Stimulated activated effector memory CD8-positive, alpha-beta T cell treated with anti-CD3 and anti-CD28 coated beads, Interleukin-12 subunit alpha, Interleukin-12 subunit beta, amount 100 ng/mL, for 72 hours (primary cell): Measurements from ENCODE around the gene SCAF1.

Experiments
- ATAC-seq: fragments of 150-1000 bp; cut with Tn5 transposase; 2 replicates; pipeline ENCODE4 v1.10.0; 2021
- DNase-seq, 2 donors: peaks; one replicate each; pipeline ENCODE4 v3.0.0; 2021 to 2022; ENCODE audit warnings: low spot score in 2 of 2
- H3K27ac Mint-ChIP-seq: one replicate; pipeline ENCODE4 v1.8.0; 2022; ENCODE audit warnings: mild to moderate bottlenecking, mixed read lengths
- H3K36me3 Mint-ChIP-seq: one replicate; pipeline ENCODE4 v1.8.0; 2022; ENCODE audit warnings: mild to moderate bottlenecking, mixed read lengths
- H3K4me1 Mint-ChIP-seq: one replicate; pipeline ENCODE4 v1.8.0; 2022; ENCODE audit warnings: mixed read lengths
- H3K4me3 Mint-ChIP-seq: one replicate; pipeline ENCODE4 v1.8.0; 2022; ENCODE audit warnings: mild to moderate bottlenecking, mixed read lengths
- H3K9me3 Mint-ChIP-seq: one replicate; pipeline ENCODE4 v1.8.0; 2022; ENCODE audit warnings: mixed read lengths

Gene SCAF1

GRCh38 chr19:49641688-49642491, at the start of gene SCAF1:
Gene SCAF1 (plus strand): TSS chr19:49642209. CDS start chr19:49645027, 2,818 bp downstream.
- H3K36me3 Mint-ChIP-seq, result peaks cover 61% of the 10 kb centered on the region
- peak within 1 kb of the TSS; percentile 99 for H3K4me3 Mint-ChIP-seq
- peaks cover 78% of the 10 kb centered on the region for H3K4me1 Mint-ChIP-seq
- ATAC-seq, result peak; percentile 74
- peak within 1 kb of the TSS; percentile 99 for H3K27ac Mint-ChIP-seq
- DNase-seq, result peak; percentile 96 to 99
- H3K9me3 Mint-ChIP-seq, result no peaks in the 10 kb centered on the region

- Mint-ChIP-seq H3K9me3 (no peaks in the 10 kb centered on the region), H3K4me1 (peaks cover 51% of the 10 kb centered on the region), H3K4me3 (peak overlapping the region; percentile 88), H3K27ac (peak overlapping the region; percentile 89), H3K36me3 (peaks cover 55% of the 10 kb centered on the region)
- DNase-seq (peak in 1 of 2 donors; percentile 58), ATAC-seq (no peak)
These were observed 49.4 kb upstream of the SCAF1 start for GRCh38 chr19:49592486-49593232.

- Mint-ChIP-seq H3K36me3 (peaks cover 61% of the 10 kb centered on the region), H3K27ac (peak overlapping the region; percentile 89), H3K9me3 (no peaks in the 10 kb centered on the region), H3K4me1 (peaks cover 46% of the 10 kb centered on the region), H3K4me3 (peak overlapping the region; percentile 88)
- DNase-seq (peak; percentile 73 to 95), ATAC-seq (peak; percentile 70)
These were observed 48.5 kb upstream of the SCAF1 start for GRCh38 chr19:49593233-49594113.

- no peaks in the 10 kb centered on the region for H3K9me3 Mint-ChIP-seq
- peak overlapping the region; percentile 88 for H3K4me3 Mint-ChIP-seq
- H3K4me1 Mint-ChIP-seq, result peaks cover 39% of the 10 kb centered on the region
- ATAC-seq, result no peak
- peaks cover 64% of the 10 kb centered on the region for H3K36me3 Mint-ChIP-seq
- peak overlapping the region; percentile 89 for H3K27ac Mint-ChIP-seq
- no peak for DNase-seq
These were observed 47.6 kb upstream of the SCAF1 start for GRCh38 chr19:49594157-49594992.

GRCh38 chr19:49594993-49595818, 46.8 kb upstream of the SCAF1 start:
- peaks cover 72% of the 10 kb centered on the region for H3K36me3 Mint-ChIP-seq
- H3K4me1 Mint-ChIP-seq, result peaks cover 37% of the 10 kb centered on the region
- H3K4me3 Mint-ChIP-seq, result peak overlapping the region; percentile 88
- no peak overlapping the region for H3K27ac Mint-ChIP-seq
- no peaks in the 10 kb centered on the region for H3K9me3 Mint-ChIP-seq
- no peak for ATAC-seq
- no peak for DNase-seq

GRCh38 chr19:49595819-49596404, 46.1 kb upstream of the SCAF1 start:
- Mint-ChIP-seq H3K4me3 (no peak overlapping the region), H3K4me1 (peaks cover 40% of the 10 kb centered on the region), H3K27ac (no peak overlapping the region), H3K36me3 (peaks cover 72% of the 10 kb centered on the region), H3K9me3 (no peaks in the 10 kb centered on the region)
- DNase-seq (no peak), ATAC-seq (no peak)

- Mint-ChIP-seq H3K36me3 (peaks cover 76% of the 10 kb centered on the region), H3K4me3 (no peak overlapping the region), H3K9me3 (no peaks in the 10 kb centered on the region), H3K27ac (no peak overlapping the region), H3K4me1 (peaks cover 44% of the 10 kb centered on the region)
- no peak for DNase-seq
- ATAC-seq, result no peak
These were observed 45.6 kb upstream of the SCAF1 start for GRCh38 chr19:49596407-49596806.

GRCh38 chr19:49596954-49597702, 44.9 kb upstream of the SCAF1 start:
- DNase-seq (no peak), ATAC-seq (no peak)
- Mint-ChIP-seq H3K9me3 (no peaks in the 10 kb centered on the region), H3K4me1 (peaks cover 41% of the 10 kb centered on the region), H3K27ac (no peak overlapping the region), H3K36me3 (peaks cover 80% of the 10 kb centered on the region), H3K4me3 (no peak overlapping the region)

- ATAC-seq, result no peak
- peaks cover 36% of the 10 kb centered on the region for H3K4me1 Mint-ChIP-seq
- H3K4me3 Mint-ChIP-seq, result no peak overlapping the region
- no peak for DNase-seq
- H3K36me3 Mint-ChIP-seq, result peaks cover 80% of the 10 kb centered on the region
- H3K9me3 Mint-ChIP-seq, result no peaks in the 10 kb centered on the region
- H3K27ac Mint-ChIP-seq, result no peak overlapping the region
These were observed 44.4 kb upstream of the SCAF1 start for GRCh38 chr19:49597703-49597974.

GRCh38 chr19:49599378-49600295, 42.4 kb upstream of the SCAF1 start:
- Mint-ChIP-seq H3K36me3 (peaks cover 81% of the 10 kb centered on the region), H3K9me3 (no peaks in the 10 kb centered on the region), H3K27ac (peak overlapping the region; percentile 83), H3K4me3 (no peak overlapping the region), H3K4me1 (peaks cover 16% of the 10 kb centered on the region)
- DNase-seq (no peak), ATAC-seq (no peak)

- Mint-ChIP-seq H3K4me1 (peaks cover 15% of the 10 kb centered on the region), H3K27ac (no peak overlapping the region), H3K36me3 (peaks cover 82% of the 10 kb centered on the region), H3K4me3 (no peak overlapping the region), H3K9me3 (no peaks in the 10 kb centered on the region)
- no peak for DNase-seq
- ATAC-seq, result no peak
These were observed 40.4 kb upstream of the SCAF1 start for GRCh38 chr19:49601482-49602038.

GRCh38 chr19:49602806-49603205, 39.2 kb upstream of the SCAF1 start:
- peaks cover 15% of the 10 kb centered on the region for H3K4me1 Mint-ChIP-seq
- H3K36me3 Mint-ChIP-seq, result peaks cover 93% of the 10 kb centered on the region
- peak overlapping the region; percentile 37 for H3K27ac Mint-ChIP-seq
- H3K4me3 Mint-ChIP-seq, result no peak overlapping the region
- ATAC-seq, result no peak
- DNase-seq, result no peak
- no peaks in the 10 kb centered on the region for H3K9me3 Mint-ChIP-seq
